HG02759 (cell line): ENCODE results near the gene LRFN5.
"Not testable (repeated sequence)": the region's sequence is repeated elsewhere in the genome, so short reads cannot be mapped to it uniquely, and the experiment has no call there.

Source experiments
- ATAC-seq: cut with Tn5 transposase; IDR thresholded peaks from one replicate; pipeline ENCODE4 v1.9.1; 2021; ENCODE audit warnings: mild to moderate bottlenecking, moderate library complexity; ENCODE audit not compliant: unreplicated experiment

The LRFN5 gene

GRCh38 chr14:41878321-41878720 lies 271.6 kb downstream of the LRFN5 start:
- ATAC-seq, result no peak

DNA sequence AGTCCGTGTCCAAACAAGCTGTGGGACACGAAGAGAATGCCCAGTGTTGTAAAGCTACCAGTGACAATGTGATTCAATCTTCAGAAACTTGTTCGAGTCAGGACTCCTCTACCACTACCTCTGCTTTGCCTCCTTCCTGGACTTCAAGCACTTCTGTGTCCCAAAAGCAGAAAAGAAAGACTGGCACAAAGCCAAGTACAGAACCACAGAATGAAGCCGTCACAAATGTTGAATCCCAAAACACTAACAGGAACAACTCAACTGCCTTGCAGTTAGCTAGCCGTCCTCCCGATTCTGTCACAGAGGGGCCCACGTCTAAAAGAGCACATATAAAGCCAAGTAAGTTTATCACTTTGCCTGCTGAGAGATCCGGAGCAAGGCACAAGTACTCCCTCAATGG lies 284.9 kb downstream of the LRFN5 start:
- no peak for ATAC-seq

DNA sequence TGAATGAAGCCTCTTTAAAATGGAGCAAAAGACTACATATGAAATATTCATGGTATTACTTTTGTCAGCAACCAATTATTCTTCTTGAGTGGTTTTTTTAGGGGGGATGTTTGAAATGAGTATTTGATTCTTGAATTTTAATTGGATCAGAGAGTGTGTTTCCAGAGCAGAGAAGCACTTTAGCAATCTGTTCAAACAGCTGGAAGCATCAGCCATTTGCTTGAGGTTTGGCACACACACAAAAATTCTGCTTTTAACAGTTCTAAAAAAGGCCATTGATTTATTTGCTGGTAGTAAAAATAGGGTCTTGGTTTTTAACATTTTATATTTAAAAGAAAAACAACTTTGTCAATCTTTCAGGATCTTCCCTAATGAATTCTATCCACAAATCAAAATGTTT lies 292.7 kb downstream of the LRFN5 start:
- ATAC-seq, result no peak

- ATAC-seq, result no peak
Observed at GRCh38 chr14:41900644-41901043, 294.0 kb downstream of the LRFN5 start.

- no peak for ATAC-seq
Observed at GRCh38 chr14:41901089-41901488, 294.4 kb downstream of the LRFN5 start.

DNA sequence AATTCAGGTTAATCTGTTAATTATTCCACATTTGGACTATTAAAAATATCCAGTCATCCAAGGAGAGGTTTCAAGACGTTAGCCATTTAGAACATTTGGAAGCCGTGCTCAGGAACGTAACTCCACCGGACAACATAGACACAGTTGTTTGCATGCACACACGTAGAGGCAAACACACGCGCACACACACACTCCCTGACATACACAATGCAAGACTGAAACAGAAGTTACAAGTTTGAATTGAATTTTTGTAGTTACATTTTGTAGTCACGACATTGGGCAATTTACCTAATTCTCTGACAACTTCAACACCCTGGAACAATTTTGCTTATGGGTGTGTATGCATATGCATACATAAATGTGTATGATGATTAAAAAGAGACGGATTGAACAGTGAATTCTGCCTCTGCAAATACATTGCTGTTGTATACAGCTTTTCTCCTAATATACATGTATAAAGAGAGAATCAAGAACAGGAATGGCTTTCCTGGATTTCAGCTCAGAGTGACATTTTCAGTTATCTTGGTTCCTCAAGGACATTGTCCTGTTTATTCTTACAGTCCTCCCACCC lies 298.8 kb downstream of the LRFN5 start:
- no peak for ATAC-seq

DNA sequence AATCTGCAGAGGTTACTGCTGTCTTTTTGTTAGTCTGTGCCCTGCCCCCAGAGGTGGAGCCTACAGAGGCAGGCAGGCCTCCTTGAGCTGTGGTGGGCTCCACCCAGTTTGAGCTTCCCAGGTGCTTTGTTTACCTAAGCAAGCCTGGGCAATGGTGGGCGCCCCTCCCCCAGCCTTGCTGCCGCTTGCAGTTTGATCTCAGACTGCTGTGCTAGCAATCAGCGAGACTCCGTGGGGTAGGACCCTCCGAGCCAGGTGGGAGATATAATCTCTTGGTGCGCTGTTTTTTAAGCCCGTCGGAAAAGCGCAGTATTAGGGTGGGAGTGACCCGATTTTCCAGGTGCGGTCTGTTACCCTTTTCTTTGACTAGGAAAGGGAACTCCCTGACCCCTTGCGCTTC lies 304.5 kb downstream of the LRFN5 start:
- ATAC-seq, result not testable (repeated sequence)

DNA sequence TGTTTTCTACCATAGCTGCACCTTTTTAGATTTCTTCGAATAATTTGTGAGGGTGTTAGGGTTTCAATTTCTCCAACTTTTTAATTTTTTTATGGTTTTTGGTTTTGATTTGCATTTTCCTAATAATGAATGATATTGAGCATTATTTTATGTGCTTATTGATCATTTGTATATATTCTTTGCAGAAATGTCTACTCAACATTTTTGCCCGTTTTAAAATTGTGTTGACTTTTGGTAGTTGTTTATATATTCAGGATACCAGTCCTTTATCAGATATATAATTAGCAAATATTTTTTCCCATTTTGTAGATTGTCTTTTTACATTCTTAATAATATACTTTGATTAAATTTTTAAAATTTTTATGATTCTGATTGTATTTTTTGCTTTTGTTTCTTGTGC lies 306.7 kb downstream of the LRFN5 start:
- no peak for ATAC-seq

DNA sequence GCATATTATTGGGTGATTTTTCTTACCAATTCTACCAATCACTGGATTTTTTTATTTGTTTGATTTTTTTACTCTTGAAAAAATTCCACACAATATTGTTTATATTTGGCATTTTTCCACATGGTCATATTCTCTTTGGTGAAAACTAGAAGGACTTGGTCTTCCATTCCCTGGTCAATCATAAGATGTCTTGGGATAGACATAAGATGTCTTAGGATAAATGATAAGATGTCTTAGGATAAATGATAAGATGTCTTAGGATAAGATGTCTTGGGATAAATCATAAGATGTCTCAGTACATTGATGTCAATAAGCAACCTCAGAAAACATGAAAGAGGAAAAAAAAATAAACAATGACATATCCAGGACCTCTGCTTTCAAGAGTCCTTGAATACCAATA lies 309.1 kb downstream of the LRFN5 start:
- no peak for ATAC-seq

DNA sequence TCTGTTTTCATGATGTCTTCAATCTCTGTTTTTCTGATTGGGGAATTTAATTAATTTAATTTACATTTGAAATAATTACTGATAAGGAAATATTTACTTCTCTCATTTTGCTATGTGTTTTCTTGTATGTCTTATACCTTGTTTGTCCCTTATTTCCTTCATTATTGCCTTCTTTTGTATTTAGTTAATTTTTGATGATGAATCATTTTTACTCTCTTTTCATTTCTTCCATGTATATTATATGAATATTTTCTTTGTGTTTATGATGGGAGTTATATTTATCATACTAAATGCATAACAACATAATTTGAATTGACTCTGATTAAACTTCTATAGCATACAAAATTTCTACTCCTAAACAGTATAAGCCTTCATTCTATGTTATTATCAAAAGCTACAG lies 309.6 kb downstream of the LRFN5 start:
- no peak for ATAC-seq

GRCh38 chr14:41925409-41925808 lies 318.7 kb downstream of the LRFN5 start:
- ATAC-seq, result no peak

GRCh38 chr14:41950428-41951151 lies 343.9 kb downstream of the LRFN5 start:
- no peak for ATAC-seq
